ENCODE results near the gene AUNIP.

AUNIP gene

DNA sequence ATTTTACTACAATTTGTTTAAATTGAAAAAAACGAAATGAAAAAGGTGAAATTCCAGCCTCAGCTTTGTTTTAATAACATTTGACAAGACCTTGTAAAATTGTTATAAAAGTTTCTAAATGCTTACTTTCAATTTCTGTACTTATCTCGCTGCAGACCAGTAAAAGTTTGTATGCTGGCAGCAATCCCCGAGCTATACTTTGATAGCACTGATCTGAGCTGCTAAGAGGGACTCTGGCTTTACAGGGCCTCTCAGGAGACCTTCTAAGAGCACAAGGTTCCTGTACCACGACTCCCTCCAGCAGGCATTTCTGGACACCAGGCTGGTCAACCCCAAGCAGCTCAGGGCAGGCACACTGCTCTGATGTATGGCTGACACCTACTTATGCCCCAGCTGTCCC, 33.9 kb upstream of the AUNIP start:
- no peaks in the 10 kb centered on the region for H3K36me3 ChIP-seq (ENCODE audit: low read length)
- H3K9ac ChIP-seq (ENCODE audit: low read length): no peak overlapping the region
- no peak overlapping the region for H3K27ac ChIP-seq (ENCODE audit: low read depth, low read length)
- H3K79me2 ChIP-seq (ENCODE audit: insufficient read depth, low read length): no peaks in the 10 kb centered on the region
- TF ChIP-seq, protein P1, sequence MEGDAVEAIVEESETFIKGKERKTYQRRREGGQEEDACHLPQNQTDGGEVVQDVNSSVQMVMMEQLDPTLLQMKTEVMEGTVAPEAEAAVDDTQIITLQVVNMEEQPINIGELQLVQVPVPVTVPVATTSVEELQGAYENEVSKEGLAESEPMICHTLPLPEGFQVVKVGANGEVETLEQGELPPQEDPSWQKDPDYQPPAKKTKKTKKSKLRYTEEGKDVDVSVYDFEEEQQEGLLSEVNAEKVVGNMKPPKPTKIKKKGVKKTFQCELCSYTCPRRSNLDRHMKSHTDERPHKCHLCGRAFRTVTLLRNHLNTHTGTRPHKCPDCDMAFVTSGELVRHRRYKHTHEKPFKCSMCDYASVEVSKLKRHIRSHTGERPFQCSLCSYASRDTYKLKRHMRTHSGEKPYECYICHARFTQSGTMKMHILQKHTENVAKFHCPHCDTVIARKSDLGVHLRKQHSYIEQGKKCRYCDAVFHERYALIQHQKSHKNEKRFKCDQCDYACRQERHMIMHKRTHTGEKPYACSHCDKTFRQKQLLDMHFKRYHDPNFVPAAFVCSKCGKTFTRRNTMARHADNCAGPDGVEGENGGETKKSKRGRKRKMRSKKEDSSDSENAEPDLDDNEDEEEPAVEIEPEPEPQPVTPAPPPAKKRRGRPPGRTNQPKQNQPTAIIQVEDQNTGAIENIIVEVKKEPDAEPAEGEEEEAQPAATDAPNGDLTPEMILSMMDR (IDR thresholded peaks at IDR 0.05; ENCODE audit: insufficient read depth, low read length, poor library complexity, severe bottlenecking): no peak
- TF ChIP-seq EZH2phosphoT487 (conservative IDR thresholded peaks at IDR 0.05; ENCODE audit: low read length): no peak
- H3K9me3 ChIP-seq (ENCODE audit: insufficient read depth, low read length): no peaks in the 10 kb centered on the region
- no peaks in the 10 kb centered on the region for H4K20me1 ChIP-seq (ENCODE audit: low read depth, low read length)
- H3K4me3 ChIP-seq (ENCODE audit: insufficient read depth, low read length, poor library complexity, severe bottlenecking): no peak overlapping the region
- no peaks in the 10 kb centered on the region for H3K27me3 ChIP-seq (ENCODE audit: low read length)
- no peak overlapping the region for H2AFZ ChIP-seq (ENCODE audit: low read depth, low read length, severe bottlenecking)
- H3K4me2 ChIP-seq (ENCODE audit: low read depth, low read length, poor library complexity, severe bottlenecking): no peak overlapping the region
- H3F3A ChIP-seq (ENCODE audit: insufficient read depth): peaks cover 24% of the 10 kb centered on the region
- H3K9me2 ChIP-seq (replicated peaks; ENCODE audit: insufficient read depth, low read length): no peaks in the 10 kb centered on the region

- H3F3A ChIP-seq (ENCODE audit: insufficient read depth): peaks cover 11% of the 10 kb centered on the region
- H2AFZ ChIP-seq (ENCODE audit: low read depth, low read length, severe bottlenecking): no peak overlapping the region
- no peak overlapping the region for H3K4me3 ChIP-seq (ENCODE audit: insufficient read depth, low read length, poor library complexity, severe bottlenecking)
- no peaks in the 10 kb centered on the region for H3K27me3 ChIP-seq (ENCODE audit: low read length)
- no peak overlapping the region for H3K4me2 ChIP-seq (ENCODE audit: low read depth, low read length, poor library complexity, severe bottlenecking)
- no peaks in the 10 kb centered on the region for H3K79me2 ChIP-seq (ENCODE audit: insufficient read depth, low read length)
- no peaks in the 10 kb centered on the region for H4K20me1 ChIP-seq (ENCODE audit: low read depth, low read length)
- H3K27ac ChIP-seq (ENCODE audit: low read depth, low read length): no peak overlapping the region
- H3K9me3 ChIP-seq (ENCODE audit: insufficient read depth, low read length): no peaks in the 10 kb centered on the region
- no peaks in the 10 kb centered on the region for H3K9me2 ChIP-seq (replicated peaks; ENCODE audit: insufficient read depth, low read length)
- no peak overlapping the region for H3K9ac ChIP-seq (ENCODE audit: low read length)
- TF ChIP-seq, protein P1 (IDR thresholded peaks at IDR 0.05; ENCODE audit: insufficient read depth, low read length, poor library complexity, severe bottlenecking): no peak
- no peaks in the 10 kb centered on the region for H3K36me3 ChIP-seq (ENCODE audit: low read length)
These were observed 32.3 kb upstream of the AUNIP start for GRCh38 chr1:25891606-25892005.

DNA sequence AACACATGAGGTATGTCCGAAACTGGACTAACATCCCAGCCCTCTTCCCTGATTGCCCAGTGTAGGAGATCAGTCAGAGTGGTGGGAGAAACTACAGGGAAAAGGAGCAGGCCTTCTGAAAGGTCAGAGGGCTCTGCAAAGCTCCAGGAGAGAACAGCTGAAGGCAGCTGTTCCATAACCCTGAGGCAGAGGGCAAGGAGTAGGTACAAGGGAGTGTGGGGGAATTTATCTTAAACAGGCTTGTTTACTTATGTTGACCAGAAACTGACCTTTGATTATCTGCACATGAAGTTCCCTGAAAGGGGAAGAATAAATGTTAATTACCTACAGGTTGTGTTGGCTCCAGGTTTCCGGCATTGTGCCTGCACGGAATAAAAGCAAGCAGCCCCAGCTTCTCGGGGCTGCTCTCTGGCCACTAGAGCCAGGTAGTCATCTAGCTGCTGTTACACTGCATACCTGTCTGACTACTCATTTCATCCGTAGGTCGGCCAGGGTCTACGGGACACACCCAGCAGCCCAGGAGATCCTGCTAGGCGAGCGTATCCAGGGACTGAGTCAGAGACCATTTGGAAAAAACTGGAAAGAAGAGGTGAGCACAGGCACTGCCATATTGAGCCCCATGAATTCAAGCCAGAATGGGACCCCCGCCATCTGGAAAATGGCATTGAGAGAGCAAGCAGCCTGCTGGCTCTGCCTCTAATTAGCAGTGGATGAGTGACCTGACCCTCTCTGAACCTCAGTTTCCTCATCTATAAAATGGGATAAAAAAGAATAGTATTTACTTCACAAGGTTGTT, 31.2 kb upstream of the AUNIP start:
- no peaks in the 10 kb centered on the region for H3K36me3 ChIP-seq (ENCODE audit: low read length)
- no peaks in the 10 kb centered on the region for H3K27me3 ChIP-seq (ENCODE audit: low read length)
- H3K9me2 ChIP-seq (replicated peaks; ENCODE audit: insufficient read depth, low read length): no peaks in the 10 kb centered on the region
- H2AFZ ChIP-seq (ENCODE audit: low read depth, low read length, severe bottlenecking): no peak overlapping the region
- no peaks in the 10 kb centered on the region for H3K79me2 ChIP-seq (ENCODE audit: insufficient read depth, low read length)
- no peak overlapping the region for H3K4me3 ChIP-seq (ENCODE audit: insufficient read depth, low read length, poor library complexity, severe bottlenecking)
- H3K27ac ChIP-seq (ENCODE audit: low read depth, low read length): no peak overlapping the region
- H3K9me3 ChIP-seq (ENCODE audit: insufficient read depth, low read length): no peaks in the 10 kb centered on the region
- H3F3A ChIP-seq (ENCODE audit: insufficient read depth): no peaks in the 10 kb centered on the region
- H3K9ac ChIP-seq (ENCODE audit: low read length): no peak overlapping the region
- no peak overlapping the region for H3K4me2 ChIP-seq (ENCODE audit: low read depth, low read length, poor library complexity, severe bottlenecking)
- H4K20me1 ChIP-seq (ENCODE audit: low read depth, low read length): no peaks in the 10 kb centered on the region
- TF ChIP-seq, protein P1 (IDR thresholded peaks at IDR 0.05; ENCODE audit: insufficient read depth, low read length, poor library complexity, severe bottlenecking): no peak
- TF ChIP-seq EZH2phosphoT487 (conservative IDR thresholded peaks at IDR 0.05; ENCODE audit: low read length): no peak
